Cerebellar cortex (tissue), 1 donor: Measurements from ENCODE around the gene FGD2.
"Not testable (repeated sequence)": the region's sequence is repeated elsewhere in the genome, so short reads cannot be mapped to it uniquely, and the experiment has no call there.

Source experiments
- DNase-seq: peaks from one replicate; pipeline ENCODE4 v3.0.0-alpha.2; 2015; ENCODE audit warnings: low spot score

FGD2 gene

GRCh38 chr6:36990401-36990800, 15.1 kb upstream of the FGD2 start:
- not testable (repeated sequence) for DNase-seq

- peak; percentile 67 for DNase-seq
Observed at GRCh38 chr6:36997811-36998722, 7.4 kb upstream of the FGD2 start.

GRCh38 chr6:36998723-36999038, 6.8 kb upstream of the FGD2 start:
- DNase-seq: no peak

- DNase-seq: no peak
Observed at GRCh38 chr6:36999061-36999750, 6.2 kb upstream of the FGD2 start.

GRCh38 chr6:36999751-37000125, 5.7 kb upstream of the FGD2 start:
- DNase-seq: no peak

GRCh38 chr6:37004044-37004980, 1.1 kb upstream of the FGD2 start:
- DNase-seq: no peak

GRCh38 chr6:37005827-37006567, 542 bp downstream of the FGD2 start:
- no peak for DNase-seq

- DNase-seq: no peak
Observed at GRCh38 chr6:37006793-37007339, 1.4 kb downstream of the FGD2 start.

GRCh38 chr6:37007340-37008043, 2.0 kb downstream of the FGD2 start:
- no peak for DNase-seq

GRCh38 chr6:37008484-37009465, 3.3 kb downstream of the FGD2 start:
- DNase-seq: no peak

- DNase-seq: no peak
Observed at GRCh38 chr6:37010402-37010892, 5.0 kb downstream of the FGD2 start.

GRCh38 chr6:37011656-37012378, 6.4 kb downstream of the FGD2 start:
- no peak for DNase-seq

GRCh38 chr6:37013516-37014491, 8.3 kb downstream of the FGD2 start:
- no peak for DNase-seq

- no peak for DNase-seq
Observed at GRCh38 chr6:37014667-37015066, 9.2 kb downstream of the FGD2 start.

- no peak for DNase-seq
Observed at GRCh38 chr6:37015532-37015931, 10.1 kb downstream of the FGD2 start.

GRCh38 chr6:37016995-37017394, 11.5 kb downstream of the FGD2 start:
- DNase-seq: no peak

GRCh38 chr6:37017606-37018197, 12.2 kb downstream of the FGD2 start:
- no peak for DNase-seq
